B cell (primary cell): Measurements from ENCODE around the gene EXOC3L1.

ENCODE experiments used
- CTCF ChIP-seq: fragments of 200-600 bp; IDR thresholded peaks from one replicate; pipeline ENCODE4 v1.8.0; 2022; ENCODE audit warnings: antibody characterized with exemption, mild to moderate bottlenecking
- EZH2 ChIP-seq: IDR thresholded peaks from 2 replicates; pipeline ENCODE4 v1.6.1; 2012; ENCODE audit warnings: borderline replicate concordance, low read depth, mild to moderate bottlenecking, moderate library complexity, low read length; ENCODE audit not compliant: insufficient read depth, poor library complexity, severe bottlenecking

GRCh38 chr16:67235816-67236562 lies 46.1 kb upstream of the EXOC3L1 start:
- no peak for TF ChIP-seq CTCF
- no peak for TF ChIP-seq EZH2
